IgD-negative memory B cell (primary cell): Measurements from ENCODE around the gene CPSF3. TPM values are rescaled to one million over a fixed set of nuclear protein-coding genes. Genes with fewer than 3 reads are reported as not detected.

Experiments used
- polyA plus RNA-seq: library from polyadenylated mRNA; unstranded; fragments of 300-500 nt; fragmentation: Illumina TruSeq; gene quantifications from one replicate; pipeline ENCODE4 v1.2.3, GENCODE V29; 2021

The CPSF3 gene
- polyA plus RNA-seq, 1 donor from 2014 or later: 21.9 TPM

Other genes with a start within 250 kb of the CPSF3 start
- gene ASAP2, start 216.8 kb upstream of the CPSF3 start, polyA plus RNA-seq: not detected
- gene ITGB1BP1, start 126 bp upstream of the CPSF3 start, polyA plus RNA-seq: 122 TPM
- gene IAH1, start 50.9 kb downstream of the CPSF3 start, polyA plus RNA-seq: 73.4 TPM
- gene ADAM17, start 132.2 kb downstream of the CPSF3 start, polyA plus RNA-seq: 15.9 TPM
- 200 TPM for gene YWHAQ, start 207.3 kb downstream of the CPSF3 start, polyA plus RNA-seq